Measurements from ENCODE around the gene PCP2. TPM values are rescaled to one million over a fixed set of nuclear protein-coding genes. Genes with fewer than 3 reads are reported as not detected.

PCP2 gene
- total RNA-seq, 1 donor from 2014 or later: 1.0 TPM

DNA sequence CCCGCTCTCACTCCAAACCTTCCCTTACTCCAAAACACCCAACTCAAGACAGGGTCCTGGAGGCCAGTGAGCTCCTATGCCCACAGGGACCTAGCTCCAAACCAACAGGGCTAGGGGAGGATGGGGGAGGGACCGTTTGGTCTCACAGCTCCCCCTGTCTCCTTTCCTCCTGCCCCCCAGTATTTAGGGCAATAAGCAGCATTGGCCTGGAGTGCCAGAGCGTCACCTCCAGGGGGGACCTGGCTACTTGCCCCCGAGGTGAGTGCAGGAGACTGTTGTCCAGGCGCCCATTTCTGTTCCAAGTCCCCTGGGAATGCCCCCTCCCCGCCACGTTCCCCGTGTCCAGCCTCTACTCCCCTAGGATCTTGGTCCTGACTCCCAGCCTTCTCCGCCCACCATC lies 36.1 kb upstream of the PCP2 start:
- Mint-ChIP-seq H3K4me3 (no peak overlapping the region), H3K27ac (no peak overlapping the region), H3K36me3 (no peaks in the 10 kb centered on the region), H3K9me3 (peaks cover 7% of the 10 kb centered on the region), H3K27me3 (peaks cover 58% of the 10 kb centered on the region), H3K4me1 (ENCODE audit: unreplicated experiment) (no peaks in the 10 kb centered on the region)
- no peak for DNase-seq (ENCODE audit: extremely low spot score, unreplicated experiment)
- TF ChIP-seq, protein P1, sequence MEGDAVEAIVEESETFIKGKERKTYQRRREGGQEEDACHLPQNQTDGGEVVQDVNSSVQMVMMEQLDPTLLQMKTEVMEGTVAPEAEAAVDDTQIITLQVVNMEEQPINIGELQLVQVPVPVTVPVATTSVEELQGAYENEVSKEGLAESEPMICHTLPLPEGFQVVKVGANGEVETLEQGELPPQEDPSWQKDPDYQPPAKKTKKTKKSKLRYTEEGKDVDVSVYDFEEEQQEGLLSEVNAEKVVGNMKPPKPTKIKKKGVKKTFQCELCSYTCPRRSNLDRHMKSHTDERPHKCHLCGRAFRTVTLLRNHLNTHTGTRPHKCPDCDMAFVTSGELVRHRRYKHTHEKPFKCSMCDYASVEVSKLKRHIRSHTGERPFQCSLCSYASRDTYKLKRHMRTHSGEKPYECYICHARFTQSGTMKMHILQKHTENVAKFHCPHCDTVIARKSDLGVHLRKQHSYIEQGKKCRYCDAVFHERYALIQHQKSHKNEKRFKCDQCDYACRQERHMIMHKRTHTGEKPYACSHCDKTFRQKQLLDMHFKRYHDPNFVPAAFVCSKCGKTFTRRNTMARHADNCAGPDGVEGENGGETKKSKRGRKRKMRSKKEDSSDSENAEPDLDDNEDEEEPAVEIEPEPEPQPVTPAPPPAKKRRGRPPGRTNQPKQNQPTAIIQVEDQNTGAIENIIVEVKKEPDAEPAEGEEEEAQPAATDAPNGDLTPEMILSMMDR (conservative IDR thresholded peaks at IDR 0.05): no peak

DNA sequence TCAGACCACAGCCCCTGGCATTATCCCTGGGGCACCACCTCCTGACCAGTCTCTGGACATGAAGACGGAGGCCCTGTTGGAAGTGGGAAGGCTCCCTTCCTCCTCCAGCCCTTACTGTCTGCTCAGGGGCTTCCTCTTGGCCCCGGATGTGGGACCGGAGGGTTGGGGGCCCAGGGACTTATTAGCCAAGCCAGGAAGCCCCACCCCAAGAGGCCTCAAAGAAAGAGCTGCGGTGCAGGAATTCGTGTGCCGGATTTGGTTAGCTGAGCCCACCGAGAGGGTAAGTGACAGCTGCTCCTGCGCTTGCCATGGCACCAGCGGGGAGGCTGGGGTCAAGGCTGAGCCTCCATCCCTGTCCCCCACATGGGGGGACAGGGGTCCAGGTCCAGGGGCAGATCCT lies 35.3 kb upstream of the PCP2 start, which contains the start of gene RETN:
RETN (plus strand) TSS at position 208 of the 400 bp plus-strand sequence. CDS start 278 bp downstream, outside the sequence.
- no peak for DNase-seq (ENCODE audit: extremely low spot score, unreplicated experiment)
- Mint-ChIP-seq H3K36me3 (no peaks in the 10 kb centered on the region), H3K27me3 (peaks cover 50% of the 10 kb centered on the region), H3K4me3 (no peak within 1 kb of the TSS), H3K9me3 (peaks cover under 1% of the 10 kb centered on the region), H3K4me1 (ENCODE audit: unreplicated experiment) (no peaks in the 10 kb centered on the region), H3K27ac (no peak within 1 kb of the TSS)
- TF ChIP-seq, protein P1 (conservative IDR thresholded peaks at IDR 0.05): no peak

DNA sequence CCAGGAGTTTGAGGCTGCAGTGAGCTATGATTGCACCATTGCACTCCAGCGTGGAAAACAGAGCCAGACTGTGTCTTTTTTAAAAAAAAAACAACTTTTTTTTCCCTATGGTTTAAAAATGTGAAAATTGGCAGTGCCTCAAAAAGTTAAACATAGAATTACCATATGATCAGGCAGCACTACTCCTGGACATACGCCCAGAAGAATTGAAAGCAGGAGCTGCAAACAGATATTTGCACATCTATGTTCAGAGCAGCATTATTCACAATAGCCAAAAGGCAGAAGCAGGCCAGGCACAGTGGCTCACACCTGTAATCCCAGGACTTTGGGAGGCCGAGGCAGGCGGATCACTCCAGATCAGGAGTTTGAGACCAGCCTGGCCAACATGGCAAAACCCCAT lies 31.6 kb upstream of the PCP2 start:
- Mint-ChIP-seq H3K27me3 (peaks cover 20% of the 10 kb centered on the region), H3K27ac (no peak overlapping the region), H3K9me3 (no peaks in the 10 kb centered on the region), H3K36me3 (no peaks in the 10 kb centered on the region), H3K4me1 (ENCODE audit: unreplicated experiment) (no peaks in the 10 kb centered on the region), H3K4me3 (no peak overlapping the region)
- no peak for DNase-seq (ENCODE audit: extremely low spot score, unreplicated experiment)
- TF ChIP-seq, protein P1 (conservative IDR thresholded peaks at IDR 0.05): no peak

DNA sequence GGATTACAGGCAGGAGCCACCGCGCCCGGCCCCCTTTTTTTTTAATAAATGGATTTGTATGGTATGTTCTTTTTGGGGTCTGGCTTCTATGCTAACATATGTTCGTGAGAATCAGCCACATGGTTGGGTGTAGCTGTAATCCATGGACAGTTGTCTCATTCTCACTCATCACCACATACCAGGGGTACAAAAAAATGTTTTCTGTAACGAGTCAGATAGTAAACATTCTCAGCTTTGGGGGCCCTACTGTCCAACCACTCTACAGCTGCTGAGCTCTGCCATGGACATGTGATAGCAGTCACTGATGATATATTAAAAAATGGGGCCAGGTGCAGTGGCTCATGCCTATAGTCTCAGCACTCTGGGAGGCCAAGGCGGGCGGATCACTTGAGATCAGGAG lies 30.2 kb upstream of the PCP2 start:
- Mint-ChIP-seq H3K4me1 (ENCODE audit: unreplicated experiment) (no peaks in the 10 kb centered on the region), H3K27me3 (peaks cover 10% of the 10 kb centered on the region), H3K9me3 (no peaks in the 10 kb centered on the region), H3K27ac (no peak overlapping the region), H3K36me3 (no peaks in the 10 kb centered on the region), H3K4me3 (no peak overlapping the region)
- no peak for DNase-seq (ENCODE audit: extremely low spot score, unreplicated experiment)
- TF ChIP-seq, protein P1 (conservative IDR thresholded peaks at IDR 0.05): no peak

DNA sequence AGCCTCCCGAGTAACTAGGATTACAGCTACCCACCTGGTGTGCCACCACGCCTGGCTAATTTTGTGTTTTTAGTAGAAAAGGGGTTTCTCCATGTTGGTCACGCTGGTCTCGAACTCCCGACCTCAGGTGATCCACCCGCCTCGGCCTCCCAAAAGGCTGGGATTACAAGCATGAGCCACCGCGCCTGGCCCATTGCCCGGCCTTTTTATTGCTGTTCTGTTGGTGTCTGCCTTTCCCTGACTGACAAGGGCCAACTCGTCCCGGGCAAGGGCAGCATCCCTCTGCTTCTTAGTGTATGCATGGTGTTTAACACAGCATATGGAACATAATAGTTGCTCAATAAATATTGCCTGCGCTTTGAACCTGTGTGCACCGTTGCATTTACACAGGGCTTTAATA lies 29.1 kb upstream of the PCP2 start:
- no peak overlapping the region for H3K27ac Mint-ChIP-seq
- TF ChIP-seq, protein P1 (conservative IDR thresholded peaks at IDR 0.05): no peak
- H3K9me3 Mint-ChIP-seq: no peaks in the 10 kb centered on the region
- H3K27me3 Mint-ChIP-seq: peaks cover 8% of the 10 kb centered on the region
- H3K36me3 Mint-ChIP-seq: no peaks in the 10 kb centered on the region
- no peaks in the 10 kb centered on the region for H3K4me1 Mint-ChIP-seq (ENCODE audit: unreplicated experiment)
- H3K4me3 Mint-ChIP-seq: no peak overlapping the region
- DNase-seq (ENCODE audit: extremely low spot score, unreplicated experiment): no peak
